ENCODE data around the gene UBL4A.

UBL4A gene

DNA sequence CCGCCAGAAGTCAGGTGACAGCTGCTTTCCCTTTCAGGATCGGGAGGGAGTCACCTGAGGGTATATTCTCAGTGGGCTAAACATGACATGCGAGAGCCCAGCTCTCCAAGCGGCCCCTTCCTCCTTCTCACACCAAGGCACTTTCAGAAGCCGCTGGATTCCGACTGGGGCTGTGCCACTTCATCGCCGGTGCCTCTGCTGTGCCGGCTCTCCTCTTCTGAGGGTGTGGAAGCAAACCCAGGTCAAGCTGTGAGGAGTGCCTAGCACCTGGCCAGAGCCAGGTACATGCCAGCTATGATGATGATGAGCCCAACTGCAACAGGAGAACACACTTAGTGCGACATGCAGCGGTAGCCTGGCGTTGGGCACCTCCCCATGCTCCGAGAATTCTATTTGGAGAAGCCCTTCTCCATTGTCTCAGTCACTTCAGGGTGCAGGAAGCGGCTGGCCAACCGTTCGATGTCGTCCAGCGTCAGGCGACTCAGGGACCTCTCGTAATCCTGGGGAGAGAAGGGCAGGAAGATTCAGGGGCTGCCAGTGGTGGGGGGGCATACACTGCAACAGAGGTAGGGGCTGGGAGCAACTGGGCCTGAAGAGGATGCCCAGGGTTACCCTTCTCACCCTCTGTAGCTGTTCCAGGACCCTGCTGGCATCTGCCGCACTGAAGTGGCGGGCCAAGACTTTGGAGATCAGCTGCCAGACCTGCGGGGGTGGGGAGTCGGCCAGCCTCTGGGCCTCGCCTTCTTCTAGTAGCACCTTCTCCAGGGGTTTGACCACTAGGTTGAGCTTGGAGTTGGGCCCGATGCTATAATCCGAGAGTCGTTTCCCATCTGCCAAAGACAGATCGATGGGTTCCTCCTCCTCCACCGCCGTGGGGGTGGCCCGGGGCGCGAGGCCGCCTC is 1.0 kb downstream of the UBL4A start:
- DNase-seq (ENCODE audit: low read depth in 1 of 2, low spot score in 1 of 2): no peak
- TF ChIP-seq POLR2AphosphoS5 (IDR thresholded peaks at IDR 0.05; ENCODE audit: low read depth): no peak
- no peaks in the 10 kb centered on the region for H3K27me3 ChIP-seq (ENCODE audit: insufficient read depth, poor library complexity, severe bottlenecking)
- peak overlapping the region; percentile 80 for H3K27ac ChIP-seq (replicated peaks)
- peak overlapping the region; percentile 59 for H3K4me3 ChIP-seq (replicated peaks; ENCODE audit: insufficient read depth, low read length)

DNA sequence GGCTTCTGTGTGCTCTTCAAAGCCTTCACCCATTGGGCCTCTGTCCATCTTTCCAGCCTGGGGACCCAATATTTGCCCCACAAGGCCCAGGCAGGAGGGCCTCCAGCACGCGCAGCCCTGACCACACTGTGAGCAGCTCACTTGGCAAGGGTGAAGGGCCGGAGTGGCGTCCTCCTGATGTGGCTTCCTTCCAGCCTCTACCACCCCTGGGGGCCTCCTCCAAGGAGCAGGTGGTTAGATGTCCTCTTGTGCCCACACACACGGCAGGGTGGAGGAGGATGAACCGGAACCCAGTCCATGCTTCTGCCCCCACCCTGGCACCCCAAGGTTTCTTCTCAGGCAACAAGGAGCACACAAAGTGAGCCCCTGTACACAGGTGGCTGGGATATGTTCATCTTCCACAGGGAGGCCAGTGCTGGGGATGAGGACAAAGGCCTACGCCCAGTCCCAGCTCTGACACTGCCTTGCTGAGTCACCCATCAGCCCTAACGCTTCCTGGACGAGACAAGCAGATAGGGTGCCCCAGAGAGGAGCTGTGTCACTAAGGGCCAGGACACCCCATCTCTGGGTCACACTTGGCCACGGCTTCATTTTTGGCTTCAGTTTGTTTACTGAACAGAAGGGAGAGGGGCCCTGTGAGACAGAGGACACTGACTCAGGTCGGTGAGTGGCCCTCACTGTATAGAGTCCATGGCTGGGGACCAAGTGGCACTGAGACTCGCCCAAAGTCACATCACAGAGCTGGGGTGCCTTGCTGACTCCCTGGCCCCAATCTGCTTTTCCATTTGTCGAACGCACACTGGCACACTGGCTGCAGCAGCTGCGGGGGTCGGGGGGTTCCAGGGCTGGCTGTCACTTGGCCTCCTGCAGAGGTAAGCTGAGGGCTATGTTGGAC is 1.9 kb downstream of the UBL4A start:
- H3K27ac ChIP-seq (replicated peaks): peak overlapping the region; percentile 80
- peak overlapping the region; percentile 59; the same call in 1 of the 2 replicates for H3K4me3 ChIP-seq (replicated peaks; ENCODE audit: insufficient read depth, low read length)
- peak in 1 of 2 experiments; percentile 32 for DNase-seq (ENCODE audit: low read depth in 1 of 2, low spot score in 1 of 2)
- TF ChIP-seq GABPA (IDR thresholded peaks at IDR 0.05; ENCODE audit: low read depth) (no peak), POLR2AphosphoS5 (IDR thresholded peaks at IDR 0.05; ENCODE audit: low read depth) (no peak)
- TF ChIP-seq, protein P1, sequence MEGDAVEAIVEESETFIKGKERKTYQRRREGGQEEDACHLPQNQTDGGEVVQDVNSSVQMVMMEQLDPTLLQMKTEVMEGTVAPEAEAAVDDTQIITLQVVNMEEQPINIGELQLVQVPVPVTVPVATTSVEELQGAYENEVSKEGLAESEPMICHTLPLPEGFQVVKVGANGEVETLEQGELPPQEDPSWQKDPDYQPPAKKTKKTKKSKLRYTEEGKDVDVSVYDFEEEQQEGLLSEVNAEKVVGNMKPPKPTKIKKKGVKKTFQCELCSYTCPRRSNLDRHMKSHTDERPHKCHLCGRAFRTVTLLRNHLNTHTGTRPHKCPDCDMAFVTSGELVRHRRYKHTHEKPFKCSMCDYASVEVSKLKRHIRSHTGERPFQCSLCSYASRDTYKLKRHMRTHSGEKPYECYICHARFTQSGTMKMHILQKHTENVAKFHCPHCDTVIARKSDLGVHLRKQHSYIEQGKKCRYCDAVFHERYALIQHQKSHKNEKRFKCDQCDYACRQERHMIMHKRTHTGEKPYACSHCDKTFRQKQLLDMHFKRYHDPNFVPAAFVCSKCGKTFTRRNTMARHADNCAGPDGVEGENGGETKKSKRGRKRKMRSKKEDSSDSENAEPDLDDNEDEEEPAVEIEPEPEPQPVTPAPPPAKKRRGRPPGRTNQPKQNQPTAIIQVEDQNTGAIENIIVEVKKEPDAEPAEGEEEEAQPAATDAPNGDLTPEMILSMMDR (IDR thresholded peaks at IDR 0.05; ENCODE audit: insufficient read depth, low read length): no peak
- no peaks in the 10 kb centered on the region for H3K27me3 ChIP-seq (ENCODE audit: insufficient read depth, poor library complexity, severe bottlenecking)

DNA sequence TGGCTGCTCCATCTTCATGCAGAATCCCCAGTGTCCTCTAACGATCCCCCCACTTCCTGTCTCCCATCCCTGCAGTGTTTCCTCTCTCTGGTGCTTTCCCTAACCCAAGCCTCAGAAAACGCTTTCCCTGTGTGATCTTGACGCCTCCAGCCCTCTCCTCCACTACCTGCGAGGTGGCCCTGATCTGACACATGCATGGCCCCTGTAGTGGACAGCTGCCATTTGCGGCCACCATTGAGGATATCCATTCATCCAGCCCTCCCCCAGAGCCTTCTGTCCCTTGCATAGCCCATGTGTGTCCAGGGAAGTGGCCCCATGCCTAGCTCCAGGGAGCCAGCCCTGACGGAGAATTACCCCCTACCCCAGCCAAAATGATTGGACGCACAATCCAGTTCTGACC is 3.1 kb downstream of the UBL4A start:
- H3K27ac ChIP-seq (replicated peaks): no peak overlapping the region
- TF ChIP-seq SPI1 (IDR thresholded peaks at IDR 0.05; ENCODE audit: borderline replicate concordance, low read depth) (no peak), POLR2AphosphoS5 (IDR thresholded peaks at IDR 0.05; ENCODE audit: low read depth) (no peak), GABPA (IDR thresholded peaks at IDR 0.05; ENCODE audit: low read depth) (no peak)
- TF ChIP-seq, protein P1 (IDR thresholded peaks at IDR 0.05; ENCODE audit: insufficient read depth, low read length): no peak
- TF ChIP-seq, protein P2, sequence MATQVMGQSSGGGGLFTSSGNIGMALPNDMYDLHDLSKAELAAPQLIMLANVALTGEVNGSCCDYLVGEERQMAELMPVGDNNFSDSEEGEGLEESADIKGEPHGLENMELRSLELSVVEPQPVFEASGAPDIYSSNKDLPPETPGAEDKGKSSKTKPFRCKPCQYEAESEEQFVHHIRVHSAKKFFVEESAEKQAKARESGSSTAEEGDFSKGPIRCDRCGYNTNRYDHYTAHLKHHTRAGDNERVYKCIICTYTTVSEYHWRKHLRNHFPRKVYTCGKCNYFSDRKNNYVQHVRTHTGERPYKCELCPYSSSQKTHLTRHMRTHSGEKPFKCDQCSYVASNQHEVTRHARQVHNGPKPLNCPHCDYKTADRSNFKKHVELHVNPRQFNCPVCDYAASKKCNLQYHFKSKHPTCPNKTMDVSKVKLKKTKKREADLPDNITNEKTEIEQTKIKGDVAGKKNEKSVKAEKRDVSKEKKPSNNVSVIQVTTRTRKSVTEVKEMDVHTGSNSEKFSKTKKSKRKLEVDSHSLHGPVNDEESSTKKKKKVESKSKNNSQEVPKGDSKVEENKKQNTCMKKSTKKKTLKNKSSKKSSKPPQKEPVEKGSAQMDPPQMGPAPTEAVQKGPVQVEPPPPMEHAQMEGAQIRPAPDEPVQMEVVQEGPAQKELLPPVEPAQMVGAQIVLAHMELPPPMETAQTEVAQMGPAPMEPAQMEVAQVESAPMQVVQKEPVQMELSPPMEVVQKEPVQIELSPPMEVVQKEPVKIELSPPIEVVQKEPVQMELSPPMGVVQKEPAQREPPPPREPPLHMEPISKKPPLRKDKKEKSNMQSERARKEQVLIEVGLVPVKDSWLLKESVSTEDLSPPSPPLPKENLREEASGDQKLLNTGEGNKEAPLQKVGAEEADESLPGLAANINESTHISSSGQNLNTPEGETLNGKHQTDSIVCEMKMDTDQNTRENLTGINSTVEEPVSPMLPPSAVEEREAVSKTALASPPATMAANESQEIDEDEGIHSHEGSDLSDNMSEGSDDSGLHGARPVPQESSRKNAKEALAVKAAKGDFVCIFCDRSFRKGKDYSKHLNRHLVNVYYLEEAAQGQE (IDR thresholded peaks at IDR 0.05; ENCODE audit: insufficient replicate concordance, low read depth): no peak
- no peak overlapping the region for H3K4me3 ChIP-seq (replicated peaks; ENCODE audit: insufficient read depth, low read length)
- no peaks in the 10 kb centered on the region for H3K27me3 ChIP-seq (ENCODE audit: insufficient read depth, poor library complexity, severe bottlenecking)
- no peak for DNase-seq (ENCODE audit: low read depth in 1 of 2, low spot score in 1 of 2)

DNA sequence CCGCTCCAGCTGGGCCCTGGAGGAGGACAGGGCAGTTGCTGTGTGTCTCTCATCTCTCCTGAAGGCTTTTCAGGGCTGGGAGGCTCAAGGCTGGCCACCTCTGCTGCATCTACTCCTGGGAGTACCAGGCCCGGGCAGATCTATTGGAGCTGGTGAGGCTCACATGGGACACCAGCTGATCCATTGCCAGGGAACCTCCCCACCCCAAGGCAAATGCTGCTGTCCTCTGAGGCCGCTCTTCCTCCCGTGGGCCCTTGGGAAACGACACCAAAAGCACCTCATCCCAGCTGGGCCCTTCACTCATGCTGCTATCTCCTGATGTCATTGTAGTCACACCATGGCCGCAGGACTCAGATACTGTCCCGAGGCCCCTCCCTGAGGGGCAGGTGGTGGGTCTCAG is 3.6 kb downstream of the UBL4A start:
- no peak for DNase-seq (ENCODE audit: low read depth in 1 of 2, low spot score in 1 of 2)
- TF ChIP-seq POLR2AphosphoS5 (IDR thresholded peaks at IDR 0.05; ENCODE audit: low read depth): no peak
- no peak for TF ChIP-seq SPI1 (IDR thresholded peaks at IDR 0.05; ENCODE audit: borderline replicate concordance, low read depth)
- TF ChIP-seq GABPA (IDR thresholded peaks at IDR 0.05; ENCODE audit: low read depth): no peak
- TF ChIP-seq, protein P1 (IDR thresholded peaks at IDR 0.05; ENCODE audit: insufficient read depth, low read length): no peak
- TF ChIP-seq, protein P2 (IDR thresholded peaks at IDR 0.05; ENCODE audit: insufficient replicate concordance, low read depth): no peak
- Histone ChIP-seq H3K27me3 (ENCODE audit: insufficient read depth, poor library complexity, severe bottlenecking) (no peaks in the 10 kb centered on the region), H3K4me3 (replicated peaks; ENCODE audit: insufficient read depth, low read length) (no peak overlapping the region), H3K27ac (replicated peaks) (no peak overlapping the region)
